ENCODE results near the gene SLC15A1.

SLC15A1 gene

DNA sequence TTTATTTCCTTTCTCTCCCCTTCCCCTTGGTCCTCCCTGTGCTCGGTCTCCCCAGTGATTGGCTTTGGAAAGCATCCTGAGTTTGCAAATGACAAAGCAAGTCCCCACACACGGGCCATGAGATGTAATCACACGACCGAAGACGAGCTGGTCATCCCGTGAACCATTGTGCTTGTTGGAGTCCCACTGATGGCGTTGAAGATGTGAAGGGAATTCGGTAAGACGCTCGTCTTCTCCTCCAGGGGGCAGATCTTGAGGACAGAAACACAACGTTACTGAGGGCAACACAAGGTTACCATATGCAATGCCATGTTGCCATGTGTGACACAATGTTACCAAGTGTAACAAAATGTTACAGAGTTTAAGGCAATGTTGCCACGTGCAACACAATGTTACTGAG is 42.0 kb upstream of the SLC15A1 start:
- no peak for TF ChIP-seq Cebpa-rat (IDR thresholded peaks at IDR 0.05)
- Histone ChIP-seq H3K4me1 (0 out of 2 replicates have a peak, but pooled peaks cover 4% of the 10 kb centered on the region), H4K20me1 (no peaks in the 10 kb centered on the region), H3K36me3 (no peaks in the 10 kb centered on the region; the same call in 1 of the 2 replicates), H3K4me2 (no peak overlapping the region), H3K27ac (no peak overlapping the region), H3K27me3 (no peaks in the 10 kb centered on the region), H3K9me3 (0 out of 2 replicates have a peak, but pooled peaks cover 6% of the 10 kb centered on the region), H3K4me3 (no peak overlapping the region), H3K9ac (no peak overlapping the region)

GRCh38 chr13:98792785-98793495 is 40.5 kb upstream of the SLC15A1 start:
- H3K4me3 ChIP-seq: no peak overlapping the region
- no peak overlapping the region for H3K4me2 ChIP-seq
- no peak overlapping the region for H3K27ac ChIP-seq
- no peak for TF ChIP-seq Cebpa-rat (IDR thresholded peaks at IDR 0.05)
- no peaks in the 10 kb centered on the region for H3K27me3 ChIP-seq
- H3K9ac ChIP-seq: no peak overlapping the region
- no peaks in the 10 kb centered on the region for H4K20me1 ChIP-seq
- H3K9me3 ChIP-seq: 0 out of 2 replicates have a peak, but pooled peaks cover 6% of the 10 kb centered on the region
- no peaks in the 10 kb centered on the region; the same call in 1 of the 2 replicates for H3K36me3 ChIP-seq
- 0 out of 2 replicates have a peak, but pooled peaks cover 4% of the 10 kb centered on the region for H3K4me1 ChIP-seq

DNA sequence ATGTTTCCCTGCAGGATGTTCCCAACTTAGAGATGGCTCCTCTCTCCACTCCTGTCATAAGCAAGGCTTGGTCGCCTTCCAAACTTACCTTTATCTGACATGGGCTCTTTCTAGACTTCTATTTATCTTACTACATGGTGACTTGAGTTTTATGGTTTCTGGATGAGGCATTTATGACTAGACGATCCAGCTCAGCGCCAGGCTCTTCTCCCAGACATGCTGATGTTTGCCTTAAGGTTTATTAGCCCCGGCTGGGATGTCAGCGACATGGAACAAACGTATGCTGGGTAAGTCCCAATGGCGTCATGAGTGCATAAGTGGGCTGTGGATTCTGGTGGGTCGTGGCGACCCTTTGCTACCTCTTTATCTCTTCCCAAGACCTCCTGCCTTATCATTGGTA is 39.8 kb upstream of the SLC15A1 start:
- Histone ChIP-seq H3K4me3 (no peak overlapping the region), H3K4me1 (0 out of 2 replicates have a peak, but pooled peaks cover 4% of the 10 kb centered on the region), H3K4me2 (no peak overlapping the region), H3K9me3 (0 out of 2 replicates have a peak, but pooled peaks cover 6% of the 10 kb centered on the region), H3K27me3 (no peaks in the 10 kb centered on the region), H4K20me1 (no peaks in the 10 kb centered on the region), H3K36me3 (no peaks in the 10 kb centered on the region; the same call in 1 of the 2 replicates), H3K27ac (no peak overlapping the region), H3K9ac (no peak overlapping the region)
- no peak for TF ChIP-seq Cebpa-rat (IDR thresholded peaks at IDR 0.05)

GRCh38 chr13:98791611-98792010 is 39.1 kb upstream of the SLC15A1 start:
- no peak for TF ChIP-seq Cebpa-rat (IDR thresholded peaks at IDR 0.05)
- no peak overlapping the region for H3K4me3 ChIP-seq
- H3K9me3 ChIP-seq: 0 out of 2 replicates have a peak, but pooled peaks cover 1% of the 10 kb centered on the region
- no peaks in the 10 kb centered on the region; the same call in 1 of the 2 replicates for H3K36me3 ChIP-seq
- no peak overlapping the region for H3K9ac ChIP-seq
- no peaks in the 10 kb centered on the region for H3K27me3 ChIP-seq
- H3K4me1 ChIP-seq: no peaks in the 10 kb centered on the region
- H4K20me1 ChIP-seq: no peaks in the 10 kb centered on the region
- no peak overlapping the region for H3K4me2 ChIP-seq
- no peak overlapping the region for H3K27ac ChIP-seq

- no peak for TF ChIP-seq Cebpa-rat (IDR thresholded peaks at IDR 0.05)
- Histone ChIP-seq H3K9ac (no peak overlapping the region), H3K4me3 (no peak overlapping the region), H3K27me3 (no peaks in the 10 kb centered on the region), H3K4me2 (no peak overlapping the region), H3K4me1 (no peaks in the 10 kb centered on the region), H3K27ac (no peak overlapping the region), H3K36me3 (no peaks in the 10 kb centered on the region), H4K20me1 (no peaks in the 10 kb centered on the region), H3K9me3 (no peaks in the 10 kb centered on the region)
Measured at GRCh38 chr13:98787996-98788395, 35.5 kb upstream of the SLC15A1 start.

- Histone ChIP-seq H4K20me1 (no peaks in the 10 kb centered on the region), H3K27me3 (no peaks in the 10 kb centered on the region), H3K36me3 (no peaks in the 10 kb centered on the region), H3K4me2 (no peak overlapping the region), H3K9ac (no peak overlapping the region), H3K4me1 (no peaks in the 10 kb centered on the region), H3K27ac (no peak overlapping the region), H3K4me3 (no peak overlapping the region), H3K9me3 (no peaks in the 10 kb centered on the region)
- no peak for TF ChIP-seq Cebpa-rat (IDR thresholded peaks at IDR 0.05)
Measured at GRCh38 chr13:98787173-98787572, 34.7 kb upstream of the SLC15A1 start.

DNA sequence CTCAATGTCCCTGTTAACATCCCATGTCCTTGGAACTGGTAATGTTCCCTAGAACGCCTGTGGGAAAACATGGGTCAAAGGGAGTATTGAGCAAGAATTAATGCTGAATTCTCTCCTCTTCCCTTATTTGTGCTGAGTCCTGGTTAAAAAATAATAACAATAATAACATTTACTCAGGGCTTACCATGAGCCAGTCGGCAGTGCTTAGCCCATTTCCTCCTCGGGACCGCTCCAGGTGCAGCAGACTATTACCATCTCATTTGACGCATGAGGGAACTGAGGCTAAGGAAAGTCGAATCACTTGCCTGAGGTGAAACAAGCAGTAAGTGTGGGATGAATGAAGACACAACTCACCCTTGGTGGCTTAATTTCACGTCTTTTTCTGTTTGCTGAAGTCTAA is 33.6 kb upstream of the SLC15A1 start:
- H3K4me2 ChIP-seq: no peak overlapping the region
- H4K20me1 ChIP-seq: no peaks in the 10 kb centered on the region

DNA sequence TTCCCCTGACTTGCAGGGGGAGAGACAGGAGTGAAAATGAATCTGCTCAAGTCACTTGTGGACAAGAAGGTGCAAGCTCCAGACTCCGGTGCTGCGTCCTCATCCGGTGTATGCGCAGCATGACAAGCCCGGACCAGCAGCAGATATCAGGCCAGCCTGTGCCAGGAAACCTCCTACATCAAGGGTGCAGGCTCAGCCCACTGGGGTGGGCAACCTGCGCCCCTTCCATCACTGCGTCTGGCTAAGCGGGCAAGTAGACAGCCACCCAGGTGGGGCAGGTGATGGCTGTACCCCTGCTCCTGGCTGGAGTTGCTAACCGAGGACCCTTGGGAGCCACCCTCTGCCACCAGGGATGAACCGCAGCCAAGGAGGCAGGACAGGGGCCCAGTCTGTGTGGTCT is 32.9 kb upstream of the SLC15A1 start:
- Histone ChIP-seq H3K4me3 (no peak overlapping the region), H3K9ac (no peak overlapping the region), H4K20me1 (no peaks in the 10 kb centered on the region), H3K9me3 (no peaks in the 10 kb centered on the region), H3K27ac (no peak overlapping the region), H3K27me3 (no peaks in the 10 kb centered on the region), H3K4me1 (no peaks in the 10 kb centered on the region), H3K4me2 (no peak overlapping the region), H3K36me3 (no peaks in the 10 kb centered on the region)
- no peak for TF ChIP-seq Cebpa-rat (IDR thresholded peaks at IDR 0.05)

More for the DNA sequence above, 33.6 kb upstream of the SLC15A1 start:
- Histone ChIP-seq H3K4me3 (no peak overlapping the region), H3K27ac (no peak overlapping the region), H3K27me3 (no peaks in the 10 kb centered on the region), H3K9me3 (no peaks in the 10 kb centered on the region), H3K4me1 (no peaks in the 10 kb centered on the region), H3K36me3 (no peaks in the 10 kb centered on the region), H3K9ac (no peak overlapping the region)
- no peak for TF ChIP-seq Cebpa-rat (IDR thresholded peaks at IDR 0.05)

- H3K27ac ChIP-seq: no peak overlapping the region
- no peaks in the 10 kb centered on the region for H3K36me3 ChIP-seq
- H3K27me3 ChIP-seq: no peaks in the 10 kb centered on the region
- H4K20me1 ChIP-seq: no peaks in the 10 kb centered on the region
- H3K4me1 ChIP-seq: no peaks in the 10 kb centered on the region
- no peak overlapping the region for H3K9ac ChIP-seq
- no peak overlapping the region for H3K4me2 ChIP-seq
- no peaks in the 10 kb centered on the region for H3K9me3 ChIP-seq
- TF ChIP-seq Cebpa-rat (IDR thresholded peaks at IDR 0.05): no peak
- H3K4me3 ChIP-seq: no peak overlapping the region
Measured at GRCh38 chr13:98784666-98785065, 32.2 kb upstream of the SLC15A1 start.

DNA sequence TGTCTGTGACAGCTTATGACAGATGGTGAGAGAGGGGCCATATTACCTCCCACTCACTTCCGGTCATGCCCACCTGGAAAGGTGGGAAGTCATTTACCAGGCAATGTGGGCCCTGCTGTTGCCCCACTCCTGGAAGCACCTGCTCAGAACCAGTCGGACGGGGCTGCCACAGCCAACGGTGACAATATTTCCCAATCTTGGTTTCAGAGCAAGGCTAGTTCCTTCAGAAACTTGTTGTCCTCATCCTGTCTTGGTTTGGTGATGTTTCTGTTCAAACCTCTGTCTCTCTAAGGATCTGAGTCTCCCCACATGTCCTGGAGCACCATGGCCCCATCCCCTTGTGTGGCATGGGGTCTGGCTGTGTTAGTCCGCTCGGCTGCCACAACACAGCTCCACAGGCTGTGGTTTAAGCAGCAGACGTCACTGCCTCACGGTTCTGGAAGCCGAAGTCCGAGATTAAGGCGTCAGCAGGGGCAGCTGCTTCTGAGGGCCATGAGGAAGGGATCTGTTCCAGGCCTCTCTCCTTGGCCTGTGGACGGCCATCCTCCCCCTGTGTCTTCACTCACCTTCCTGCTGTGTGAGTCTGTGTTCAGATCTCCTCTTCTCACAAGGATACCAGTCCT is 31.5 kb upstream of the SLC15A1 start:
- Histone ChIP-seq H3K4me2 (no peak overlapping the region), H3K36me3 (no peaks in the 10 kb centered on the region), H3K4me3 (no peak overlapping the region), H4K20me1 (no peaks in the 10 kb centered on the region), H3K27me3 (no peaks in the 10 kb centered on the region), H3K27ac (no peak overlapping the region), H3K4me1 (no peaks in the 10 kb centered on the region), H3K9me3 (no peaks in the 10 kb centered on the region), H3K9ac (no peak overlapping the region)
- TF ChIP-seq Cebpa-rat (IDR thresholded peaks at IDR 0.05): no peak
